GM12864 (cell line): ENCODE results near the gene EEA1.

Experiments
- DNase-seq: peaks from one replicate; pipeline ENCODE4 v3.0.0-alpha.2; 2011; ENCODE audit warnings: low read depth
- H3K4me3 ChIP-seq: 2 replicates; pipeline ENCODE4 v1.5.1; 2011; ENCODE audit warnings: mild to moderate bottlenecking, low read depth, low read length, control low read depth
- CTCF ChIP-seq: IDR thresholded peaks from 2 replicates; pipeline ENCODE4 v1.5.1; 2011; ENCODE audit warnings: low read depth, mild to moderate bottlenecking, moderate library complexity, low read length, control low read depth, inconsistent platforms; ENCODE audit errors: missing control alignments

EEA1 gene

GRCh38 chr12:92857818-92858217 is 71.3 kb downstream of the EEA1 start:
- DNase-seq: no peak
- no peak for TF ChIP-seq CTCF
- no peak overlapping the region for H3K4me3 ChIP-seq

GRCh38 chr12:92854344-92854743 is 74.8 kb downstream of the EEA1 start:
- TF ChIP-seq CTCF: no peak
- H3K4me3 ChIP-seq: no peak overlapping the region
- DNase-seq: no peak

GRCh38 chr12:92848740-92849139 is 80.4 kb downstream of the EEA1 start:
- no peak overlapping the region for H3K4me3 ChIP-seq
- no peak for DNase-seq
- TF ChIP-seq CTCF: no peak

GRCh38 chr12:92847368-92847767 is 81.7 kb downstream of the EEA1 start:
- H3K4me3 ChIP-seq: no peak overlapping the region
- TF ChIP-seq CTCF: no peak
- no peak for DNase-seq

- no peak overlapping the region for H3K4me3 ChIP-seq
- DNase-seq: no peak
- no peak for TF ChIP-seq CTCF
These were observed 83.8 kb downstream of the EEA1 start for GRCh38 chr12:92845329-92845728.

- no peak for TF ChIP-seq CTCF
- DNase-seq: no peak
- no peak overlapping the region for H3K4me3 ChIP-seq
These were observed 84.8 kb downstream of the EEA1 start for GRCh38 chr12:92844151-92844763.

- DNase-seq: no peak
- H3K4me3 ChIP-seq: no peak overlapping the region
- TF ChIP-seq CTCF: no peak
These were observed 99.3 kb downstream of the EEA1 start for GRCh38 chr12:92829686-92830282.
